HepG2 (cell line): ENCODE data around the gene SELENOV. TPM values are rescaled to one million over a fixed set of nuclear protein-coding genes. Genes with fewer than 3 reads are reported as not detected.

ENCODE experiments used
- CREB1 ChIP-seq, 2 experiments: fragments of 450-650 bp in 1 of 2; IDR thresholded peaks; 2 replicates each; pipeline ENCODE4 v1.6.1; 2016 to 2017; ENCODE audit warnings: control low read depth in 1 of 2, mild to moderate bottlenecking in 1 of 2, missing compliant biosample characterization in 1 of 2, missing genetic modification characterization in 1 of 2
- ESRRA ChIP-seq: sonication (generic); formaldehyde crosslinking; IDR thresholded peaks from 2 replicates; pipeline ENCODE4 v1.5.1; 2020; ENCODE audit warnings: mild to moderate bottlenecking, low read depth, missing genetic modification reagents
- MYC ChIP-seq: sonication (generic); formaldehyde crosslinking; IDR thresholded peaks from 2 replicates; pipeline ENCODE4 v1.9.0; 2021; ENCODE audit warnings: missing genetic modification reagents, borderline replicate concordance
- NFKBIZ ChIP-seq: IDR thresholded peaks from 2 replicates; pipeline ENCODE4 v1.6.1; 2018; ENCODE audit warnings: missing genetic modification reagents, missing compliant biosample characterization
- NONO ChIP-seq, 2 experiments: fragments of 450-650 bp in 1 of 2; sonication (generic) in 1 of 2; formaldehyde crosslinking in 1 of 2; IDR thresholded peaks in 1 of 2; conservative IDR thresholded peaks in 1 of 2; 2 replicates each; pipeline versions ENCODE4 v1.6.1 to v1.8.0; 2017 to 2022; ENCODE audit warnings: mild to moderate bottlenecking in 1 of 2, missing genetic modification reagents in 1 of 2, moderate library complexity in 1 of 2
- PHB2 ChIP-seq: fragments of 450-650 bp; IDR thresholded peaks from 2 replicates; pipeline ENCODE4 v1.6.1; 2018; ENCODE audit not compliant: partially characterized antibody
- SP140L ChIP-seq: sonication (generic); formaldehyde crosslinking; IDR thresholded peaks from 2 replicates; pipeline ENCODE4 v1.4.0; 2020; ENCODE audit warnings: missing genetic modification reagents, borderline replicate concordance
- STAT5B ChIP-seq: sonication (generic); formaldehyde crosslinking; IDR thresholded peaks from 2 replicates; pipeline ENCODE4 v1.4.0; 2020; ENCODE audit warnings: missing genetic modification reagents
- ZNF224 ChIP-seq: sonication (generic); formaldehyde crosslinking; IDR thresholded peaks from 2 replicates; pipeline ENCODE4 v1.5.0; 2020; ENCODE audit warnings: mild to moderate bottlenecking, missing genetic modification reagents
- ZNF260 ChIP-seq: sonication (generic); formaldehyde crosslinking; IDR thresholded peaks from 2 replicates; pipeline ENCODE4 v1.4.0; 2020; ENCODE audit warnings: missing genetic modification reagents, low read depth, mild to moderate bottlenecking, borderline replicate concordance
- ZNF562 ChIP-seq: sonication (generic); formaldehyde crosslinking; IDR thresholded peaks from 2 replicates; pipeline ENCODE4 v1.8.0; 2022; ENCODE audit warnings: missing genetic modification reagents, borderline replicate concordance
- polyA plus RNA-seq, 8 experiments: library from polyadenylated mRNA; depleted of rRNA in 3 of 8; stranded (reverse) in 7 of 8; unstranded in 1 of 8; fragments of >200 nt; fragmentation: Illumina TruSeq in 4 of 8; extraction: Trizol in 4 of 8; gene quantifications; 2 replicates each; pipeline versions ENCODE4 v1.2.1 to v1.2.3, GENCODE V29; 2011 to 2016; ENCODE audit warnings: low read depth in 4 of 8, missing spikeins in 1 of 8, mixed read lengths in 1 of 8; ENCODE audit not compliant: insufficient read depth in 1 of 8
- total RNA-seq, 5 experiments: library from RNA; depleted of rRNA; stranded (reverse); fragments of >200 nt; fragmentation: Illumina TruSeq; extraction: Trizol; gene quantifications; 2 replicates each; pipeline ENCODE4 v1.2.3, GENCODE V29; 2016; ENCODE audit warnings: low read depth in 1 of 5
- TF ChIP-seq, protein P1 (sequence below): sonication (generic); formaldehyde crosslinking; IDR thresholded peaks from 2 replicates; pipeline ENCODE4 v1.4.0; 2020; ENCODE audit warnings: missing genetic modification reagents
- TF ChIP-seq, protein P2 (sequence below): sonication (generic); formaldehyde crosslinking; IDR thresholded peaks from 2 replicates; pipeline ENCODE4 v1.5.0; 2020; ENCODE audit warnings: mild to moderate bottlenecking, missing genetic modification reagents, borderline replicate concordance
- TF ChIP-seq, protein P3 (sequence below): IDR thresholded peaks from 2 replicates; pipeline ENCODE4 v1.6.1; 2016; ENCODE audit warnings: low read depth, missing genetic modification reagents, missing compliant biosample characterization
- TF ChIP-seq, protein P4 (sequence below): sonication (generic); formaldehyde crosslinking; IDR thresholded peaks from 2 replicates; pipeline ENCODE4 v1.4.0; 2020; ENCODE audit warnings: mild to moderate bottlenecking, missing genetic modification reagents

SELENOV gene
- total and polyA plus RNA-seq, 2 of the 13 experiments (the other 11 are each of a cell fraction or from before 2014, with no cell fraction given): not detected

DNA sequence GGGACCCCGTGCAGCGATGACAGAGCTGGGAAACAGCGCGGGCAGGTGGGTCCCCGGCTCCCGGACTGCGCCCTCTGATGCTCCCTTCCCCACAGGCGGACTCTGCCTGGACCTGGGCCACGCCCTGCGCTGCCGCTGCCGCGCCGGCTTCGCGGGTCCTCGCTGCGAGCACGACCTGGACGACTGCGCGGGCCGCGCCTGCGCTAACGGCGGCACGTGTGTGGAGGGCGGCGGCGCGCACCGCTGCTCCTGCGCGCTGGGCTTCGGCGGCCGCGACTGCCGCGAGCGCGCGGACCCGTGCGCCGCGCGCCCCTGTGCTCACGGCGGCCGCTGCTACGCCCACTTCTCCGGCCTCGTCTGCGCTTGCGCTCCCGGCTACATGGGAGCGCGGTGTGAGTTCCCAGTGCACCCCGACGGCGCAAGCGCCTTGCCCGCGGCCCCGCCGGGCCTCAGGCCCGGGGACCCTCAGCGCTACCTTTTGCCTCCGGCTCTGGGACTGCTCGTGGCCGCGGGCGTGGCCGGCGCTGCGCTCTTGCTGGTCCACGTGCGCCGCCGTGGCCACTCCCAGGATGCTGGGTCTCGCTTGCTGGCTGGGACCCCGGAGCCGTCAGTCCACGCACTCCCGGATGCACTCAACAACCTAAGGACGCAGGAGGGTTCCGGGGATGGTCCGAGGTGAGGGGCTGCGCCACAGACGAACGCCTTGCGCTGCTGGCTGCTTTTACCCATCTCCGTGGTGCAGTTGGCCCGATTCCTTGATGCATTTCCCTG is 7.8 kb upstream of the SELENOV start (continued):
- TF ChIP-seq, protein P1, sequence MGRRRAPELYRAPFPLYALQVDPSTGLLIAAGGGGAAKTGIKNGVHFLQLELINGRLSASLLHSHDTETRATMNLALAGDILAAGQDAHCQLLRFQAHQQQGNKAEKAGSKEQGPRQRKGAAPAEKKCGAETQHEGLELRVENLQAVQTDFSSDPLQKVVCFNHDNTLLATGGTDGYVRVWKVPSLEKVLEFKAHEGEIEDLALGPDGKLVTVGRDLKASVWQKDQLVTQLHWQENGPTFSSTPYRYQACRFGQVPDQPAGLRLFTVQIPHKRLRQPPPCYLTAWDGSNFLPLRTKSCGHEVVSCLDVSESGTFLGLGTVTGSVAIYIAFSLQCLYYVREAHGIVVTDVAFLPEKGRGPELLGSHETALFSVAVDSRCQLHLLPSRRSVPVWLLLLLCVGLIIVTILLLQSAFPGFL: 0 out of 2 replicates have a peak, but pooled peaks have one; percentile 71
- TF ChIP-seq ZNF562 (CRISPR knock-in tag): peak; percentile 92
- TF ChIP-seq CREB1 (IDR thresholded peaks at IDR 0.05): no peak
- TF ChIP-seq CREB1 (CRISPR knock-in tag; IDR thresholded peaks at IDR 0.05): no peak
- TF ChIP-seq, protein P2, sequence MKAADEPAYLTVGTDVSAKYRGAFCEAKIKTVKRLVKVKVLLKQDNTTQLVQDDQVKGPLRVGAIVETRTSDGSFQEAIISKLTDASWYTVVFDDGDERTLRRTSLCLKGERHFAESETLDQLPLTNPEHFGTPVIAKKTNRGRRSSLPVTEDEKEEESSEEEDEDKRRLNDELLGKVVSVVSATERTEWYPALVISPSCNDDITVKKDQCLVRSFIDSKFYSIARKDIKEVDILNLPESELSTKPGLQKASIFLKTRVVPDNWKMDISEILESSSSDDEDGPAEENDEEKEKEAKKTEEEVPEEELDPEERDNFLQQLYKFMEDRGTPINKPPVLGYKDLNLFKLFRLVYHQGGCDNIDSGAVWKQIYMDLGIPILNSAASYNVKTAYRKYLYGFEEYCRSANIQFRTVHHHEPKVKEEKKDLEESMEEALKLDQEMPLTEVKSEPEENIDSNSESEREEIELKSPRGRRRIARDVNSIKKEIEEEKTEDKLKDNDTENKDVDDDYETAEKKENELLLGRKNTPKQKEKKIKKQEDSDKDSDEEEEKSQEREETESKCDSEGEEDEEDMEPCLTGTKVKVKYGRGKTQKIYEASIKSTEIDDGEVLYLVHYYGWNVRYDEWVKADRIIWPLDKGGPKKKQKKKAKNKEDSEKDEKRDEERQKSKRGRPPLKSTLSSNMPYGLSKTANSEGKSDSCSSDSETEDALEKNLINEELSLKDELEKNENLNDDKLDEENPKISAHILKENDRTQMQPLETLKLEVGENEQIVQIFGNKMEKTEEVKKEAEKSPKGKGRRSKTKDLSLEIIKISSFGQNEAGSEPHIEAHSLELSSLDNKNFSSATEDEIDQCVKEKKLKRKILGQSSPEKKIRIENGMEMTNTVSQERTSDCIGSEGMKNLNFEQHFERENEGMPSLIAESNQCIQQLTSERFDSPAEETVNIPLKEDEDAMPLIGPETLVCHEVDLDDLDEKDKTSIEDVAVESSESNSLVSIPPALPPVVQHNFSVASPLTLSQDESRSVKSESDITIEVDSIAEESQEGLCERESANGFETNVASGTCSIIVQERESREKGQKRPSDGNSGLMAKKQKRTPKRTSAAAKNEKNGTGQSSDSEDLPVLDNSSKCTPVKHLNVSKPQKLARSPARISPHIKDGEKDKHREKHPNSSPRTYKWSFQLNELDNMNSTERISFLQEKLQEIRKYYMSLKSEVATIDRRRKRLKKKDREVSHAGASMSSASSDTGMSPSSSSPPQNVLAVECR (CRISPR knock-in tag): no peak; the same call in 1 of the 2 replicates
- TF ChIP-seq, protein P3, sequence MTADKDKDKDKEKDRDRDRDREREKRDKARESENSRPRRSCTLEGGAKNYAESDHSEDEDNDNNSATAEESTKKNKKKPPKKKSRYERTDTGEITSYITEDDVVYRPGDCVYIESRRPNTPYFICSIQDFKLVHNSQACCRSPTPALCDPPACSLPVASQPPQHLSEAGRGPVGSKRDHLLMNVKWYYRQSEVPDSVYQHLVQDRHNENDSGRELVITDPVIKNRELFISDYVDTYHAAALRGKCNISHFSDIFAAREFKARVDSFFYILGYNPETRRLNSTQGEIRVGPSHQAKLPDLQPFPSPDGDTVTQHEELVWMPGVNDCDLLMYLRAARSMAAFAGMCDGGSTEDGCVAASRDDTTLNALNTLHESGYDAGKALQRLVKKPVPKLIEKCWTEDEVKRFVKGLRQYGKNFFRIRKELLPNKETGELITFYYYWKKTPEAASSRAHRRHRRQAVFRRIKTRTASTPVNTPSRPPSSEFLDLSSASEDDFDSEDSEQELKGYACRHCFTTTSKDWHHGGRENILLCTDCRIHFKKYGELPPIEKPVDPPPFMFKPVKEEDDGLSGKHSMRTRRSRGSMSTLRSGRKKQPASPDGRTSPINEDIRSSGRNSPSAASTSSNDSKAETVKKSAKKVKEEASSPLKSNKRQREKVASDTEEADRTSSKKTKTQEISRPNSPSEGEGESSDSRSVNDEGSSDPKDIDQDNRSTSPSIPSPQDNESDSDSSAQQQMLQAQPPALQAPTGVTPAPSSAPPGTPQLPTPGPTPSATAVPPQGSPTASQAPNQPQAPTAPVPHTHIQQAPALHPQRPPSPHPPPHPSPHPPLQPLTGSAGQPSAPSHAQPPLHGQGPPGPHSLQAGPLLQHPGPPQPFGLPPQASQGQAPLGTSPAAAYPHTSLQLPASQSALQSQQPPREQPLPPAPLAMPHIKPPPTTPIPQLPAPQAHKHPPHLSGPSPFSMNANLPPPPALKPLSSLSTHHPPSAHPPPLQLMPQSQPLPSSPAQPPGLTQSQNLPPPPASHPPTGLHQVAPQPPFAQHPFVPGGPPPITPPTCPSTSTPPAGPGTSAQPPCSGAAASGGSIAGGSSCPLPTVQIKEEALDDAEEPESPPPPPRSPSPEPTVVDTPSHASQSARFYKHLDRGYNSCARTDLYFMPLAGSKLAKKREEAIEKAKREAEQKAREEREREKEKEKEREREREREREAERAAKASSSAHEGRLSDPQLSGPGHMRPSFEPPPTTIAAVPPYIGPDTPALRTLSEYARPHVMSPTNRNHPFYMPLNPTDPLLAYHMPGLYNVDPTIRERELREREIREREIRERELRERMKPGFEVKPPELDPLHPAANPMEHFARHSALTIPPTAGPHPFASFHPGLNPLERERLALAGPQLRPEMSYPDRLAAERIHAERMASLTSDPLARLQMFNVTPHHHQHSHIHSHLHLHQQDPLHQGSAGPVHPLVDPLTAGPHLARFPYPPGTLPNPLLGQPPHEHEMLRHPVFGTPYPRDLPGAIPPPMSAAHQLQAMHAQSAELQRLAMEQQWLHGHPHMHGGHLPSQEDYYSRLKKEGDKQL: no peak; the same call in 1 of the 2 replicates
- TF ChIP-seq MYC (CRISPR knock-in tag): peak; percentile 81
- TF ChIP-seq ZNF224: peak; percentile 64; the same call in 1 of the 2 replicates
- no peak for TF ChIP-seq PHB2
- 0 out of 2 replicates have a peak, but pooled peaks have one; percentile 11 for TF ChIP-seq NFKBIZ
- no peak for TF ChIP-seq SP140L (CRISPR knock-in tag)
- TF ChIP-seq, protein P4, sequence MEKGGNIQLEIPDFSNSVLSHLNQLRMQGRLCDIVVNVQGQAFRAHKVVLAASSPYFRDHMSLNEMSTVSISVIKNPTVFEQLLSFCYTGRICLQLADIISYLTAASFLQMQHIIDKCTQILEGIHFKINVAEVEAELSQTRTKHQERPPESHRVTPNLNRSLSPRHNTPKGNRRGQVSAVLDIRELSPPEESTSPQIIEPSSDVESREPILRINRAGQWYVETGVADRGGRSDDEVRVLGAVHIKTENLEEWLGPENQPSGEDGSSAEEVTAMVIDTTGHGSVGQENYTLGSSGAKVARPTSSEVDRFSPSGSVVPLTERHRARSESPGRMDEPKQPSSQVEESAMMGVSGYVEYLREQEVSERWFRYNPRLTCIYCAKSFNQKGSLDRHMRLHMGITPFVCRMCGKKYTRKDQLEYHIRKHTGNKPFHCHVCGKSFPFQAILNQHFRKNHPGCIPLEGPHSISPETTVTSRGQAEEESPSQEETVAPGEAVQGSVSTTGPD: no peak
- TF ChIP-seq ZNF260 (CRISPR knock-in tag): no peak
- no peak for TF ChIP-seq STAT5B (CRISPR knock-in tag)
- peak; percentile 52 for TF ChIP-seq ESRRA (CRISPR knock-in tag)
- no peak for TF ChIP-seq NONO (IDR thresholded peaks at IDR 0.05)
- TF ChIP-seq NONO (CRISPR knock-in tag; conservative IDR thresholded peaks at IDR 0.05): no peak
